ENCODE results near the gene NTRK2. TPM values are rescaled to one million over a fixed set of nuclear protein-coding genes. Genes with fewer than 3 reads are reported as not detected.

Gene NTRK2
- total and polyA plus RNA-seq, 4 donors, result 0.88 to 48.1 (median 28.2) TPM

DNA sequence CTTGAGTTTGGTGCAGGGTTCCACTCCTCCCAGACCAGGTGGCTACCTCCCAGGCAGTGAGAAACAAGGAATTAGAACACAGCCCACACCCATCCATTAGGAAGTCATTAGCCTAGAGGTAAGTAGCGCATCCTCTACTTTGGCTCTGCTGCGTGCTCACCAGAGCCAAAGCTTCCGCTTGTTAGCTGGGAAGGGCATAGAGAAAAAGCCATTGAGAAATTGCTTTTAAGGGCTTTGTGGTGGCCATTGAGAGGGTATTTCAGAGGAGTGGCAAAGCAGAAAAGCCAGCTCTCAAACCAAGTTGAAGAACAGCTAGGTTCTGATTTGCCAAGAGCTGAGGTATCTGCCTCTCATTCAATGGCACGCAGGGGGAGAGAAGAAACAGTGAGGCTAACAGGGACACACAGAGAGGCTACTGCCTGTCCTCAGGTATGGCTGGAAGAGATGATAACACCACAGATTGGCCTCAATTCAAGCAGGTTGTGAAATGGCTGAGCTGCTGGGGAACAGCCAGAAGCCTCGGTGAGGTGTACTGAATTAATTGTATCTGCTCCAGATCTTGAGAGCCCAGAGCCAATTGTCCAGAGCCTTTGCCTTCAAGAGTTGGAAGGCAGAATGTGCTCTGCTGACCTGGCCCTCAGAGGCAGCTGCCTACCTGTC is 119.4 kb downstream of the NTRK2 start:
- DNase-seq (no peak), ATAC-seq (ENCODE audit: low FRiP score) (no peak)
- no peak overlapping the region for H3K27ac ChIP-seq (ENCODE audit: low read depth in 1 of 2, low read length in 2 of 2)
- no peak overlapping the region for H3K4me3 ChIP-seq (ENCODE audit: low read length in 2 of 2)
- intact Hi-C loops (cut with DNase I), result no loop called here
- H3K36me3 ChIP-seq (ENCODE audit: control insufficient read depth in 1 of 2, insufficient read depth in 2 of 2, low read length in 1 of 2), result no peaks in the 10 kb centered on the region
- no peaks in the 10 kb centered on the region for H3K27me3 ChIP-seq (ENCODE audit: control insufficient read depth in 1 of 2, insufficient read depth in 2 of 2, low read length in 1 of 2)
- no peaks in the 10 kb centered on the region for H3K4me1 ChIP-seq (ENCODE audit: control insufficient read depth in 1 of 2, insufficient read depth in 2 of 2, low read length in 2 of 2)
- WGBS, 2 donors, result 95 to 96% methylated on average over 5 of the region's 5 CpGs
- no peaks in the 10 kb centered on the region for H3K9me3 ChIP-seq (ENCODE audit: control insufficient read depth, low read length)

DNA sequence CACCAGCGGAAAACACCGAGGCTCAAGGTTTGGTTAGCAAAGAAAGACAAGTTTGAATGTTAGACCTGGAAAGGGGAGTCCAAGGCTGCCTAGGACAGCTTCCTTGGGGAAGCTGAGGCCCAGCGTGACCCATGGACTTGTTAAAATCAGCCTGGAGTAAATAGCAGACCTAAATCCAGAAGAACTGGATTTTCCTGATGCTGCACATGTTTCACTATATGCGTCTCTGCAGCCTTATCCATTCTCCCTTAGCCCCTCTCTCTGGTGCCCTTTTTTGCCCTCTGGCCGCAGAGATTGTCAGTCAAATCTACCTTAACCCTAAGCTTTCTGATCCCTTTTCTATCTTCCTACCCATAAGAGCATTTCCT is 119.9 kb downstream of the NTRK2 start:
- H3K27me3 ChIP-seq (ENCODE audit: control insufficient read depth in 1 of 2, insufficient read depth in 2 of 2, low read length in 1 of 2), result no peaks in the 10 kb centered on the region
- WGBS, 2 donors, result 94% methylated on average over 5 of the region's 5 CpGs
- ATAC-seq (ENCODE audit: low FRiP score), result no peak
- H3K4me1 ChIP-seq (ENCODE audit: control insufficient read depth in 1 of 2, insufficient read depth in 2 of 2, low read length in 2 of 2), result no peaks in the 10 kb centered on the region
- no peak overlapping the region for H3K27ac ChIP-seq (ENCODE audit: low read depth in 1 of 2, low read length in 2 of 2)
- H3K36me3 ChIP-seq (ENCODE audit: control insufficient read depth in 1 of 2, insufficient read depth in 2 of 2, low read length in 1 of 2), result no peaks in the 10 kb centered on the region
- no peaks in the 10 kb centered on the region for H3K9me3 ChIP-seq (ENCODE audit: control insufficient read depth, low read length)
- DNase-seq, result no peak
- no peak overlapping the region for H3K4me3 ChIP-seq (ENCODE audit: low read length in 2 of 2)
- intact Hi-C loops (cut with DNase I), result no loop called here

DNA sequence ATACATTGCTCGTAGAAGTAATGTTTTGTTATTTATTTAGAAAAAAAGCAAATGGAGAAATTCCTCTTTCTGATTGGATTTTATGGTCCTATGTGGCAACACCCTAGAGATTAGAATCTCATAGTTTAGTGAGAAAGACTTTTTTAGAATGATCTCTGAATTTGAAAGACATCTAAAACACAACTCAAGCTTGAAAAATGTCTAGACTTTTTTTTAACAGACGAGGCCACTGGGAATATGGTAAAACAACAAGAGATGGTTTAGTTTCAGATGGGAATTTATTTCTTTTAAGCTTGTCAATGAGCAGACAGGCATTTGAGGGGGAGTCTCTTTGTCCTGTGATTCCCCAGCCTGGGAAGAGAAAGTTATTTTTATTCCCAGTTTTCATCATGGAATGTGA is 122.1 kb downstream of the NTRK2 start:
- Histone ChIP-seq H3K9me3 (ENCODE audit: control insufficient read depth, low read length) (no peaks in the 10 kb centered on the region), H3K36me3 (ENCODE audit: control insufficient read depth in 1 of 2, insufficient read depth in 2 of 2, low read length in 1 of 2) (no peaks in the 10 kb centered on the region), H3K4me1 (ENCODE audit: control insufficient read depth in 1 of 2, insufficient read depth in 2 of 2, low read length in 2 of 2) (no peaks in the 10 kb centered on the region), H3K27me3 (ENCODE audit: control insufficient read depth in 1 of 2, insufficient read depth in 2 of 2, low read length in 1 of 2) (no peaks in the 10 kb centered on the region), H3K4me3 (ENCODE audit: low read length in 2 of 2) (no peak overlapping the region), H3K27ac (ENCODE audit: low read depth in 1 of 2, low read length in 2 of 2) (no peak overlapping the region)
- no peak for ATAC-seq (ENCODE audit: low FRiP score)
- no peak for DNase-seq
- 57 to 63% methylated on average over 2 of the region's 2 CpGs for WGBS, 2 donors
- intact Hi-C loops (cut with DNase I), result no loop called here

DNA sequence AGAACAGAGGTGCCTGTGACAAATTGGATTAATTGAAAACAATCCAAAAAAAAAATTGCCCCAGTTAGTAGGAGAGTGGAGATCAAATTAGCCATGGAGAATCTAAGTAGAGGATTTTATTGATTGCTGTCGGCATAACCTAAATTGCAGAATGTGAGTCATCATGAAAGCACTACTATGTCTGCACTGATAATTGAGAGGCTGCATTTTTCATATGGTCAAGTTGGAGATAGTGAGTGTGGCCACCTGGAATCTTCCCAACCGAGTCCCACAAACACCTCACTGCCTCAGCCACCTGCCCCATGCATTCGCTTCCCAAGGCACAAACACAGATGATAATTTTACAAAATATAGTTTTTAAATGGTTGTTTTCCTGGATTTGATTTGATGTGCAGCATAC is 123.7 kb downstream of the NTRK2 start:
- Histone ChIP-seq H3K4me1 (ENCODE audit: control insufficient read depth in 1 of 2, insufficient read depth in 2 of 2, low read length in 2 of 2) (no peaks in the 10 kb centered on the region), H3K27me3 (ENCODE audit: control insufficient read depth in 1 of 2, insufficient read depth in 2 of 2, low read length in 1 of 2) (no peaks in the 10 kb centered on the region), H3K9me3 (ENCODE audit: control insufficient read depth, low read length) (no peaks in the 10 kb centered on the region), H3K36me3 (ENCODE audit: control insufficient read depth in 1 of 2, insufficient read depth in 2 of 2, low read length in 1 of 2) (no peaks in the 10 kb centered on the region), H3K27ac (ENCODE audit: low read depth in 1 of 2, low read length in 2 of 2) (no peak overlapping the region), H3K4me3 (ENCODE audit: low read length in 2 of 2) (no peak overlapping the region)
- ATAC-seq (ENCODE audit: low FRiP score), result no peak
- intact Hi-C loops (cut with DNase I), result no loop called here
- WGBS, 2 donors, result 89 to 92% methylated on average over 3 of the region's 3 CpGs
- no peak for DNase-seq

DNA sequence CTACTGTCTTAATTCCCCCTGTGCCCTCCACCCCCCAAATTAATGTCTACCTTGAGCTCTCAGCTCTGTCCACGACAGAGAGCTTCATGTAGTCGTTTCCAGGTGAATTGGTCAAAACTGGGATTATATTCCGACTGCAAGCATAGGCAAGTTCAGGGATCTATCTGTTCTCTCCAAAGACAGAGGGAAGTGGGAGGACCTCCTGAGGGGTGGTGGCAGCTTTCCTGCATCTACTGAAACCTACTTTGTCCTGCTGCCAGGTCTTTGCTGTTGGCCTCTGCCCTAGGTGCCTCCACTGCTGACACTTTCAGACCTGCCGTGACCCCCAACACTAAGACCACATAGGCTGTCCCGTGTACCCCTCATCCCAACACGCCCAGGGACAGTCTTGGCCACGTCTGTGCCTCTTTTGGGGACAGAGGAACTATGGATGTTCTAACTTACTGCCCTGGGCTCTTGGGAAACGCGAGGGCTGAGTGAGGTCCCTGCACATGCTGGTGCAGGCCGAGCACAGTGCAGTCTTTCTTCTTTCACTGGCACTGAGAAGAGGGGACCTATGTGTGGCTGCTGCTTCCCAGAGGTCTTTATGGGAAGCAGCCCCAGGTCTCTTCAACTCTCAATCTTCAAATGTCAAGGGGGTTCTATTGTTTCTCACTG is 125.6 kb downstream of the NTRK2 start:
- DNase-seq, result no peak
- no peaks in the 10 kb centered on the region for H3K4me1 ChIP-seq (ENCODE audit: control insufficient read depth in 1 of 2, insufficient read depth in 2 of 2, low read length in 2 of 2)
- no peaks in the 10 kb centered on the region for H3K27me3 ChIP-seq (ENCODE audit: control insufficient read depth in 1 of 2, insufficient read depth in 2 of 2, low read length in 1 of 2)
- 89 to 95% methylated on average over 10 of the region's 10 CpGs for WGBS, 2 donors
- no peak overlapping the region for H3K4me3 ChIP-seq (ENCODE audit: low read length in 2 of 2)
- intact Hi-C loops (cut with DNase I), result no loop called here
- no peak overlapping the region for H3K27ac ChIP-seq (ENCODE audit: low read depth in 1 of 2, low read length in 2 of 2)
- no peak for ATAC-seq (ENCODE audit: low FRiP score)
- no peaks in the 10 kb centered on the region for H3K9me3 ChIP-seq (ENCODE audit: control insufficient read depth, low read length)
- no peaks in the 10 kb centered on the region for H3K36me3 ChIP-seq (ENCODE audit: control insufficient read depth in 1 of 2, insufficient read depth in 2 of 2, low read length in 1 of 2)

DNA sequence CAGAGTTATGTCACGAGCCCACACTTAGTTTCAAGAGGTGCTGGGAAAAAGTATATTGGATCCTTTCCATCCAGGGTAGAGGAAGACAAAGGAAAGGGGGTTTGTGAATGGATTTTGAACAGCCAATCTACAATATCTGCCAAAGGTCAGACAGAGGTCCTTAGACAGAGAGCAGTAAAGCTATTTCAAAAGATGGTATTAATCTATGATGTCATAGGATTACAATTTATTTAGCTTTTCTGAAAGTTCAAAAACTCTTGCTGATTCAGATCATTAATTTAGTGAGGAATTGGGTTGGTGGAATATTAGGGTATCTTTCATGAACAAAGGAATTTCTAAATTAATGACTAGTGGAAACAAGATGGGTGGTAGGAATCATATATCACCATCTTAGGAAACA is 126.9 kb downstream of the NTRK2 start:
- Histone ChIP-seq H3K9me3 (ENCODE audit: control insufficient read depth, low read length) (no peaks in the 10 kb centered on the region), H3K27me3 (ENCODE audit: control insufficient read depth in 1 of 2, insufficient read depth in 2 of 2, low read length in 1 of 2) (no peaks in the 10 kb centered on the region), H3K4me3 (ENCODE audit: low read length in 2 of 2) (no peak overlapping the region), H3K4me1 (ENCODE audit: control insufficient read depth in 1 of 2, insufficient read depth in 2 of 2, low read length in 2 of 2) (no peaks in the 10 kb centered on the region), H3K36me3 (ENCODE audit: control insufficient read depth in 1 of 2, insufficient read depth in 2 of 2, low read length in 1 of 2) (no peaks in the 10 kb centered on the region), H3K27ac (ENCODE audit: low read depth in 1 of 2, low read length in 2 of 2) (no peak overlapping the region)
- intact Hi-C loops (cut with DNase I), result no loop called here
- DNase-seq, result no peak
- WGBS, 2 donors, result 95 to 97% methylated on average over 1 of the region's 1 CpG
- no peak for ATAC-seq (ENCODE audit: low FRiP score)

DNA sequence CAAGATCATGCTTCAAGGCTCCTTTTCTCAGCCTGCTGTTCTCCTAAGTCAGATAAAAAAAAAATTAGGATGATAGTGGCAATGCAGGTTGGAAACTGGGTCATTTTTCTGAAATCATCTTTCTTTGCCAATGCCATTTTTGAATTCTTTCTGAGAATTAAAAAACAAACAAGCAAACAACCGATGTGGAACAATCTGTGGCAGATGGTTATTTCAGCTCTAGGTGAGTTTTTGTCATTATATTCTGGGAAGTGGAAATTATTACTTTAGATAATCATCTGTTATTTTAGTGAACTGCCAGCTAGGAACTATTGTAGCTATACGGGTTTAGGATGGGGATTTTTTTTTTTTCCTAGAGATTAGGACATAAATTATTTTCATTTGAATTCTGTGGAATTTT is 129.7 kb downstream of the NTRK2 start:
- DNase-seq, result no peak
- Histone ChIP-seq H3K4me3 (ENCODE audit: low read length in 2 of 2) (no peak overlapping the region), H3K9me3 (ENCODE audit: control insufficient read depth, low read length) (no peaks in the 10 kb centered on the region), H3K4me1 (ENCODE audit: control insufficient read depth in 1 of 2, insufficient read depth in 2 of 2, low read length in 2 of 2) (no peaks in the 10 kb centered on the region), H3K27me3 (ENCODE audit: control insufficient read depth in 1 of 2, insufficient read depth in 2 of 2, low read length in 1 of 2) (no peaks in the 10 kb centered on the region), H3K27ac (ENCODE audit: low read depth in 1 of 2, low read length in 2 of 2) (no peak overlapping the region), H3K36me3 (ENCODE audit: control insufficient read depth in 1 of 2, insufficient read depth in 2 of 2, low read length in 1 of 2) (no peaks in the 10 kb centered on the region)
- WGBS, 2 donors, result 50 to 51% methylated on average over 2 of the region's 2 CpGs
- ATAC-seq (ENCODE audit: low FRiP score), result no peak
- intact Hi-C loops (cut with DNase I), result no loop called here

DNA sequence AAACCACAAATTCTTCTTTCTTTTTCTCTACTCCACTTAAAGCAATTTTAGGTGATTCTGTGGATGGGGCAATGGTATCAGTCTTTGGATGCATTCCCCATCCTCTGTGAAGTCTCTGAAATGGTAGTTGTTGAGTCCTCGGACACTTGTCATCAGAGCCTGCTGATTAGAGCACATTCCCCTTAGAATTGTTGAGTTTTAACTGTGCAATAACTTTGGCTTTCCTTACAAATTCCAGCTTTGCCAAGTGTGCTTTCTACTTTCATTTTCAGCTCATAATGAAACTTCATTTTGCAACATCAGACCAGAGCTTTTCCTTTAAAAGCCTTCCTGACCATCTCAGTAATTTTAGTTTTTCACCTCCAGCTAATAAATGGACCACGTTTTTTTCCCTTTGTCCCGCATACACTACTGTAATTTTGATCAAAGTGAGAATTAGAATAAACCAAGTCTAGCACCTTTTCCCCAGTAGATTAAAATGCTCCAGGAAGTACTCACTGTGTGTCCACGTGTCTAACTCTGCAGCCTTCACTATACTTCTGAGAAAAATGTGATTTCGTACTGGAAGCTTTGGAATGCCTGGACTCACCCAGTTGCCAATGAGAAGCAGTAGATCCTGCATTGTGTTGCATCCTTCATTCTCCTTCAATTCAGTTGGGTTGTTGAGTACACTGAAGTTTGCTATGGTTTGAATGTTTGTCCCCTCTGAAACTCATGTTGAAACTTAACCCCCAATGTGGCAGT is 135.6 kb downstream of the NTRK2 start:
- Histone ChIP-seq H3K9me3 (ENCODE audit: control insufficient read depth, low read length) (no peaks in the 10 kb centered on the region), H3K27me3 (ENCODE audit: control insufficient read depth in 1 of 2, insufficient read depth in 2 of 2, low read length in 1 of 2) (no peaks in the 10 kb centered on the region), H3K4me3 (ENCODE audit: low read length in 2 of 2) (no peak overlapping the region), H3K36me3 (ENCODE audit: control insufficient read depth in 1 of 2, insufficient read depth in 2 of 2, low read length in 1 of 2) (no peaks in the 10 kb centered on the region), H3K4me1 (ENCODE audit: control insufficient read depth in 1 of 2, insufficient read depth in 2 of 2, low read length in 2 of 2) (no peaks in the 10 kb centered on the region), H3K27ac (ENCODE audit: low read depth in 1 of 2, low read length in 2 of 2) (no peak overlapping the region)
- no peak for DNase-seq
- intact Hi-C loops (cut with DNase I), result no loop called here
- ATAC-seq (ENCODE audit: low FRiP score), result peak; percentile 53
- WGBS, 2 donors, result 16 to 21% methylated on average over 5 of the region's 5 CpGs

DNA sequence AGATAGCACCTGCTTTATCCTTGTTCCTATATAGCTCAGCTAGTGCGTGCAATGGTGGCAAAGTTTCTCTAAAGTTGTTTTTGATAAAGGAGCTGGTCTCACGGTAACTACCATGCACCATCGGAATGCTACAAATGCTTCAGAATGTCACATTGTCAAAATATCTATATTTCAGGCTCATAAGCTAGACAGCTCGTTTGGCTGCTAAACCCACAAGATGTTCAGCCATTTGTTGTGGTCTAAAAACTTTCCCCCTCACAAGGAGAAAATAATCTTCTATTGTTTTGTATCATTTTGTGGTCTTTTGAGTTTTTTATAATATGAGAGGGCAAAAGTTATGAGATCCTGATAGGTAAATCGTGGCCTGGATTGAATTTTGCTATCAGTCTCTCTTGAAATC is 137.9 kb downstream of the NTRK2 start:
- 96% methylated on average over 5 of the region's 5 CpGs for WGBS, 2 donors
- no peaks in the 10 kb centered on the region for H3K9me3 ChIP-seq (ENCODE audit: control insufficient read depth, low read length)
- no peak overlapping the region for H3K4me3 ChIP-seq (ENCODE audit: low read length in 2 of 2)
- no peaks in the 10 kb centered on the region for H3K27me3 ChIP-seq (ENCODE audit: control insufficient read depth in 1 of 2, insufficient read depth in 2 of 2, low read length in 1 of 2)
- DNase-seq (no peak), ATAC-seq (ENCODE audit: low FRiP score) (no peak)
- intact Hi-C loops (cut with DNase I), result no loop called here
- no peak overlapping the region for H3K27ac ChIP-seq (ENCODE audit: low read depth in 1 of 2, low read length in 2 of 2)
- H3K4me1 ChIP-seq (ENCODE audit: control insufficient read depth in 1 of 2, insufficient read depth in 2 of 2, low read length in 2 of 2), result no peaks in the 10 kb centered on the region
- no peaks in the 10 kb centered on the region for H3K36me3 ChIP-seq (ENCODE audit: control insufficient read depth in 1 of 2, insufficient read depth in 2 of 2, low read length in 1 of 2)
